Uterus (tissue), 4 donors: Measurements from ENCODE around the gene C19orf33. TPM values are rescaled to one million over a fixed set of nuclear protein-coding genes. Genes with fewer than 3 reads are reported as not detected.

Experiments used
- DNase-seq, 2 donors: peaks; one replicate each; pipeline ENCODE4 v3.0.0-alpha.2; 2019 to 2020
- H3K27ac ChIP-seq, 2 donors: fragments of 200-600 bp; sonication (generic); 1 replicate in 1 of 2; 2 replicates in 1 of 2; pipeline ENCODE4 v1.5.1; 2016 to 2018
- H3K27me3 ChIP-seq, 2 donors: fragments of 200-600 bp; sonication (generic); one replicate each; pipeline ENCODE4 v1.5.1; 2018 to 2019; ENCODE audit warnings: control low read depth in 1 of 2
- H3K36me3 ChIP-seq, 2 donors: fragments of 200-600 bp; sonication (generic); one replicate each; pipeline ENCODE4 v1.5.1; 2019; ENCODE audit warnings: control low read depth in 1 of 2
- H3K4me1 ChIP-seq, 2 donors: fragments of 200-600 bp; sonication (generic); one replicate each; pipeline ENCODE4 v1.5.1; 2018 to 2019; ENCODE audit warnings: control low read depth in 1 of 2
- H3K4me3 ChIP-seq, 2 donors: fragments of 200-600 bp; sonication (generic); 1 replicate in 1 of 2; 2 replicates in 1 of 2; pipeline ENCODE4 v1.5.1; 2018 to 2019; ENCODE audit warnings: mild to moderate bottlenecking in 1 of 2
- H3K9me3 ChIP-seq, 2 donors: fragments of 200-600 bp; sonication (generic); one replicate each; pipeline ENCODE4 v1.5.1; 2019; ENCODE audit warnings: control low read depth in 1 of 2
- CTCF ChIP-seq, 4 experiments: fragments of 200-600 bp in 2 of 4; fragments of 450-650 bp in 2 of 4; sonication (generic) in 2 of 4; IDR thresholded peaks; one replicate each; pipeline ENCODE4 v1.5.1; 2016 to 2019; ENCODE audit warnings: antibody characterized with exemption in 4 of 4, mild to moderate bottlenecking in 2 of 4, moderate library complexity in 1 of 4
- POLR2A ChIP-seq, 2 donors: fragments of 450-650 bp; IDR thresholded peaks; one replicate each; pipeline ENCODE4 v1.6.1; 2016; ENCODE audit warnings: antibody characterized with exemption in 2 of 2, mild to moderate bottlenecking in 1 of 2, moderate library complexity in 1 of 2
- intact Hi-C: fragments of 100-400 bp; cut with DNase I; formaldehyde crosslinking; loops from one replicate; pipeline ENCODE4 v1.15.1; 2023; ENCODE audit warnings: low total_unique reads
- total RNA-seq, 4 donors: library from RNA; depleted of rRNA in 3 of 4; stranded (reverse); fragments of >200 nt in 3 of 4; gene quantifications; one replicate each; pipeline versions ENCODE4 v1.1.0 to v1.2.4, GENCODE V29; 2014 to 2023
- donor health status: DM: yes; HTN: yes; CAD: no.

C19orf33 gene
- total RNA-seq, 4 donors from 2014 or later, result 2.9 to 15.3 (median 4.1) TPM; not detected in 1

GRCh38 chr19:38304866-38305429 is 897 bp downstream of the C19orf33 start:
- H3K4me1 ChIP-seq, result no peaks in the 10 kb centered on the region
- H3K27ac ChIP-seq, result no peak overlapping the region
- H3K36me3 ChIP-seq, result no peaks in the 10 kb centered on the region
- intact Hi-C loops, result no loop called here
- DNase-seq, result no peak
- TF ChIP-seq POLR2A (IDR thresholded peaks at IDR 0.05) (peak in 1 of 2 donors; percentile 24), CTCF (IDR thresholded peaks at IDR 0.05) (no peak)
- no peaks in the 10 kb centered on the region for H3K9me3 ChIP-seq
- no peaks in the 10 kb centered on the region for H3K27me3 ChIP-seq
- no peak overlapping the region for H3K4me3 ChIP-seq

GRCh38 chr19:38306236-38306635 is 2.2 kb downstream of the C19orf33 start:
- H3K27me3 ChIP-seq, result no peaks in the 10 kb centered on the region
- no peak overlapping the region for H3K27ac ChIP-seq
- TF ChIP-seq CTCF (IDR thresholded peaks at IDR 0.05) (no peak), POLR2A (IDR thresholded peaks at IDR 0.05) (no peak)
- DNase-seq, result no peak
- intact Hi-C loops, result no loop called here
- H3K4me3 ChIP-seq, result no peak overlapping the region
- no peaks in the 10 kb centered on the region for H3K9me3 ChIP-seq
- no peaks in the 10 kb centered on the region for H3K4me1 ChIP-seq
- H3K36me3 ChIP-seq, result no peaks in the 10 kb centered on the region

GRCh38 chr19:38307076-38307475 is 3.0 kb downstream of the C19orf33 start:
- no peaks in the 10 kb centered on the region for H3K4me1 ChIP-seq
- H3K36me3 ChIP-seq, result no peaks in the 10 kb centered on the region
- no peaks in the 10 kb centered on the region for H3K27me3 ChIP-seq
- no peak overlapping the region for H3K27ac ChIP-seq
- no peak overlapping the region for H3K4me3 ChIP-seq
- no peaks in the 10 kb centered on the region for H3K9me3 ChIP-seq
- intact Hi-C loops, result no loop called here
- DNase-seq, result no peak
- TF ChIP-seq POLR2A (IDR thresholded peaks at IDR 0.05) (no peak), CTCF (IDR thresholded peaks at IDR 0.05) (no peak)

- DNase-seq, result no peak
- Histone ChIP-seq H3K27ac (no peak overlapping the region), H3K36me3 (no peaks in the 10 kb centered on the region), H3K4me1 (no peaks in the 10 kb centered on the region), H3K4me3 (no peak overlapping the region), H3K27me3 (no peaks in the 10 kb centered on the region), H3K9me3 (no peaks in the 10 kb centered on the region)
- intact Hi-C loops, result no loop called here
- no peak for TF ChIP-seq POLR2A (IDR thresholded peaks at IDR 0.05)
- TF ChIP-seq CTCF (IDR thresholded peaks at IDR 0.05), result no peak
Observed at GRCh38 chr19:38307597-38307996, 3.5 kb downstream of the C19orf33 start.

GRCh38 chr19:38308006-38308766 is 4.1 kb downstream of the C19orf33 start:
- no peak overlapping the region for H3K27ac ChIP-seq
- intact Hi-C loops, result no loop called here
- DNase-seq, result no peak
- no peaks in the 10 kb centered on the region for H3K36me3 ChIP-seq
- H3K27me3 ChIP-seq, result no peaks in the 10 kb centered on the region
- no peak overlapping the region for H3K4me3 ChIP-seq
- H3K9me3 ChIP-seq, result no peaks in the 10 kb centered on the region
- H3K4me1 ChIP-seq, result no peaks in the 10 kb centered on the region
- TF ChIP-seq CTCF (IDR thresholded peaks at IDR 0.05) (no peak), POLR2A (IDR thresholded peaks at IDR 0.05) (no peak)
